ENCODE measurements around the gene ABCA2. TPM values are rescaled to one million over a fixed set of nuclear protein-coding genes. Genes with fewer than 3 reads are reported as not detected.

Gene ABCA2, protein sequence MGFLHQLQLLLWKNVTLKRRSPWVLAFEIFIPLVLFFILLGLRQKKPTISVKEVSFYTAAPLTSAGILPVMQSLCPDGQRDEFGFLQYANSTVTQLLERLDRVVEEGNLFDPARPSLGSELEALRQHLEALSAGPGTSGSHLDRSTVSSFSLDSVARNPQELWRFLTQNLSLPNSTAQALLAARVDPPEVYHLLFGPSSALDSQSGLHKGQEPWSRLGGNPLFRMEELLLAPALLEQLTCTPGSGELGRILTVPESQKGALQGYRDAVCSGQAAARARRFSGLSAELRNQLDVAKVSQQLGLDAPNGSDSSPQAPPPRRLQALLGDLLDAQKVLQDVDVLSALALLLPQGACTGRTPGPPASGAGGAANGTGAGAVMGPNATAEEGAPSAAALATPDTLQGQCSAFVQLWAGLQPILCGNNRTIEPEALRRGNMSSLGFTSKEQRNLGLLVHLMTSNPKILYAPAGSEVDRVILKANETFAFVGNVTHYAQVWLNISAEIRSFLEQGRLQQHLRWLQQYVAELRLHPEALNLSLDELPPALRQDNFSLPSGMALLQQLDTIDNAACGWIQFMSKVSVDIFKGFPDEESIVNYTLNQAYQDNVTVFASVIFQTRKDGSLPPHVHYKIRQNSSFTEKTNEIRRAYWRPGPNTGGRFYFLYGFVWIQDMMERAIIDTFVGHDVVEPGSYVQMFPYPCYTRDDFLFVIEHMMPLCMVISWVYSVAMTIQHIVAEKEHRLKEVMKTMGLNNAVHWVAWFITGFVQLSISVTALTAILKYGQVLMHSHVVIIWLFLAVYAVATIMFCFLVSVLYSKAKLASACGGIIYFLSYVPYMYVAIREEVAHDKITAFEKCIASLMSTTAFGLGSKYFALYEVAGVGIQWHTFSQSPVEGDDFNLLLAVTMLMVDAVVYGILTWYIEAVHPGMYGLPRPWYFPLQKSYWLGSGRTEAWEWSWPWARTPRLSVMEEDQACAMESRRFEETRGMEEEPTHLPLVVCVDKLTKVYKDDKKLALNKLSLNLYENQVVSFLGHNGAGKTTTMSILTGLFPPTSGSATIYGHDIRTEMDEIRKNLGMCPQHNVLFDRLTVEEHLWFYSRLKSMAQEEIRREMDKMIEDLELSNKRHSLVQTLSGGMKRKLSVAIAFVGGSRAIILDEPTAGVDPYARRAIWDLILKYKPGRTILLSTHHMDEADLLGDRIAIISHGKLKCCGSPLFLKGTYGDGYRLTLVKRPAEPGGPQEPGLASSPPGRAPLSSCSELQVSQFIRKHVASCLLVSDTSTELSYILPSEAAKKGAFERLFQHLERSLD (N-terminal part only)
- 10 to 100 TPM in 1 of 2 donors, 1 to 10 TPM in 1; 7.7 to 14.7 TPM for polyA plus RNA-seq

GRCh38 chr9:137027369-137028262 lies at the start of gene ABCA2:
TSS of gene ABCA2 (minus strand) at chr9:137028237. CDS start at chr9:137028140, 97 bp downstream.
- Histone ChIP-seq H3K36me3 (ENCODE audit: control insufficient read depth in 2 of 2, insufficient read depth in 2 of 2, low read length in 1 of 2) (peaks cover 0 to 3% of the 10 kb centered on the region in 2 donors), H3K27me3 (ENCODE audit: control insufficient read depth in 1 of 2, insufficient read depth in 2 of 2, low read length in 2 of 2) (no peaks in the 10 kb centered on the region), H3K4me1 (ENCODE audit: control insufficient read depth in 2 of 2, insufficient read depth in 2 of 2, low read length in 1 of 2) (peaks cover 8 to 20% of the 10 kb centered on the region in 2 donors), H3K9me3 (ENCODE audit: control insufficient read depth in 2 of 2, insufficient read depth in 1 of 2, low read depth in 1 of 2, low read length in 1 of 2) (no peaks in the 10 kb centered on the region), H3K4me3 (ENCODE audit: low read depth in 1 of 2, low read length in 2 of 2) (peak within 1 kb of the TSS; percentile 49 to 58), H3K27ac (ENCODE audit: low read depth in 2 of 2, low read length in 1 of 2) (peak within 1 kb of the TSS in 1 of 2 donors; percentile 66)
- 4% methylated on average over 56 to 95 of the region's 95 CpGs for WGBS, 2 donors

- no peaks in the 10 kb centered on the region for H3K27me3 ChIP-seq (ENCODE audit: control insufficient read depth in 1 of 2, insufficient read depth in 2 of 2, low read length in 2 of 2)
- 3 to 4% methylated on average over 46 to 82 of the region's 87 CpGs for WGBS, 2 donors
Observed at GRCh38 chr9:137077010-137077747, 49.1 kb upstream of the ABCA2 start, which contains the start of gene UAP1L1. TSS of gene UAP1L1 (plus strand) at chr9:137077517. CDS start at chr9:137077533, 16 bp downstream.

GRCh38 chr9:137076636-137077009 lies 48.6 kb upstream of the ABCA2 start:
- no peaks in the 10 kb centered on the region for H3K27me3 ChIP-seq (ENCODE audit: control insufficient read depth in 1 of 2, insufficient read depth in 2 of 2, low read length in 2 of 2)
- peak overlapping the region; percentile 4 to 19 for H3K4me3 ChIP-seq (ENCODE audit: low read depth in 1 of 2, low read length in 2 of 2)
- WGBS, 2 donors = 67 to 69% methylated on average over 15 of the region's 15 CpGs
- H3K9me3 ChIP-seq (ENCODE audit: control insufficient read depth in 2 of 2, insufficient read depth in 1 of 2, low read depth in 1 of 2, low read length in 1 of 2) = no peaks in the 10 kb centered on the region
- H3K27ac ChIP-seq (ENCODE audit: low read depth in 2 of 2, low read length in 1 of 2) = peak overlapping the region; percentile 48 to 69
- H3K36me3 ChIP-seq (ENCODE audit: control insufficient read depth in 2 of 2, insufficient read depth in 2 of 2, low read length in 1 of 2) = peaks cover 0 to 13% of the 10 kb centered on the region in 2 donors
- H3K4me1 ChIP-seq (ENCODE audit: control insufficient read depth in 2 of 2, insufficient read depth in 2 of 2, low read length in 1 of 2) = peaks cover 6 to 10% of the 10 kb centered on the region in 2 donors

More at GRCh38 chr9:137077010-137077747, 49.1 kb upstream of the ABCA2 start, which contains the start of gene UAP1L1:
- Histone ChIP-seq H3K27ac (ENCODE audit: low read depth in 2 of 2, low read length in 1 of 2) (peak within 1 kb of the TSS; percentile 48 to 69), H3K9me3 (ENCODE audit: control insufficient read depth in 2 of 2, insufficient read depth in 1 of 2, low read depth in 1 of 2, low read length in 1 of 2) (no peaks in the 10 kb centered on the region), H3K36me3 (ENCODE audit: control insufficient read depth in 2 of 2, insufficient read depth in 2 of 2, low read length in 1 of 2) (peaks cover 0 to 13% of the 10 kb centered on the region in 2 donors), H3K4me3 (ENCODE audit: low read depth in 1 of 2, low read length in 2 of 2) (peak within 1 kb of the TSS; percentile 60 to 75), H3K4me1 (ENCODE audit: control insufficient read depth in 2 of 2, insufficient read depth in 2 of 2, low read length in 1 of 2) (peaks cover 6 to 10% of the 10 kb centered on the region in 2 donors)

- Histone ChIP-seq H3K4me1 (ENCODE audit: control insufficient read depth in 2 of 2, insufficient read depth in 2 of 2, low read length in 1 of 2) (peaks cover 10 to 13% of the 10 kb centered on the region in 2 donors), H3K9me3 (ENCODE audit: control insufficient read depth in 2 of 2, insufficient read depth in 1 of 2, low read depth in 1 of 2, low read length in 1 of 2) (no peaks in the 10 kb centered on the region), H3K27ac (ENCODE audit: low read depth in 2 of 2, low read length in 1 of 2) (no peak overlapping the region), H3K27me3 (ENCODE audit: control insufficient read depth in 1 of 2, insufficient read depth in 2 of 2, low read length in 2 of 2) (no peaks in the 10 kb centered on the region), H3K36me3 (ENCODE audit: control insufficient read depth in 2 of 2, insufficient read depth in 2 of 2, low read length in 1 of 2) (peaks cover 0 to 8% of the 10 kb centered on the region in 2 donors), H3K4me3 (ENCODE audit: low read depth in 1 of 2, low read length in 2 of 2) (no peak overlapping the region)
- 69 to 74% methylated on average over 12 of the region's 12 CpGs for WGBS, 2 donors
Observed at GRCh38 chr9:137075275-137075775, 47.3 kb upstream of the ABCA2 start.

DNA sequence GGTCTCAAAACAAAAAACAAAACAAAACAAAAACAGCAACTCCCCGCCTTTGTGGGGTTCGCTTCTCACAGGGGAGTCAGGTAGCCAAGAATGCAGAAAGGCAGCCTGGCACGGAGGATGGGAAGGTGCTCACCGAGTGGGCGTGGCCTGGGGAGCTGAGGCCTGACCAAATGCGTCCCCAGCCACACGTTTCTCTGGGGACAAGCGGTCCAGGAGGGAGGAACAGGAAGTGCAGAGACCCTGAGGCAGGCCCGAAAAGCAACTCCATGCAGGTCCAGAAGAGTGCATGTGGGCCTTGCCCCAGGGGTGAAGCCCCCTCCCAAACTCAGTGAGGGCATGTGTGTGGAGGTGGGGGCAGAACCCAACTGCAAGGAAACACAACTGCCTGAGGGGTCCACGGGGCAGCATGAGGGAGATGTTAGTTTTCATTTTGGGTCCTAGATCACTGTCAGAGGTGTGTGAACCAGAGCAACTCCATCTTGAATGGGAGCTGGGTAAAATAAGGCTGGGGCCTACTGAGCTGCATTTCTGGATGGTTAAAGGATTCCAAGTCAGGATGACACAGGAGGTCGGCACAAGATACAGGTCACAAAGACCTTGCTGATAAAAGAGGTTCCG lies 46.7 kb upstream of the ABCA2 start:
- H3K27ac ChIP-seq (ENCODE audit: low read depth in 2 of 2, low read length in 1 of 2) = no peak overlapping the region

GRCh38 chr9:137073992-137074399 lies 46.0 kb upstream of the ABCA2 start:
- Histone ChIP-seq H3K27me3 (ENCODE audit: control insufficient read depth in 1 of 2, insufficient read depth in 2 of 2, low read length in 2 of 2) (no peaks in the 10 kb centered on the region), H3K27ac (ENCODE audit: low read depth in 2 of 2, low read length in 1 of 2) (no peak overlapping the region), H3K36me3 (ENCODE audit: control insufficient read depth in 2 of 2, insufficient read depth in 2 of 2, low read length in 1 of 2) (no peaks in the 10 kb centered on the region), H3K4me3 (ENCODE audit: low read depth in 1 of 2, low read length in 2 of 2) (no peak overlapping the region), H3K9me3 (ENCODE audit: control insufficient read depth in 2 of 2, insufficient read depth in 1 of 2, low read depth in 1 of 2, low read length in 1 of 2) (no peaks in the 10 kb centered on the region), H3K4me1 (ENCODE audit: control insufficient read depth in 2 of 2, insufficient read depth in 2 of 2, low read length in 1 of 2) (peaks cover 10 to 22% of the 10 kb centered on the region in 2 donors)
- WGBS, 2 donors = 77 to 84% methylated on average over 8 of the region's 8 CpGs

More for the DNA sequence above, 46.7 kb upstream of the ABCA2 start:
- Histone ChIP-seq H3K27me3 (ENCODE audit: control insufficient read depth in 1 of 2, insufficient read depth in 2 of 2, low read length in 2 of 2) (no peaks in the 10 kb centered on the region), H3K36me3 (ENCODE audit: control insufficient read depth in 2 of 2, insufficient read depth in 2 of 2, low read length in 1 of 2) (peaks cover 0 to 6% of the 10 kb centered on the region in 2 donors), H3K4me1 (ENCODE audit: control insufficient read depth in 2 of 2, insufficient read depth in 2 of 2, low read length in 1 of 2) (peaks cover 10 to 15% of the 10 kb centered on the region in 2 donors), H3K9me3 (ENCODE audit: control insufficient read depth in 2 of 2, insufficient read depth in 1 of 2, low read depth in 1 of 2, low read length in 1 of 2) (no peaks in the 10 kb centered on the region), H3K4me3 (ENCODE audit: low read depth in 1 of 2, low read length in 2 of 2) (no peak overlapping the region)
- WGBS, 2 donors = 76 to 77% methylated on average over 12 of the region's 12 CpGs

DNA sequence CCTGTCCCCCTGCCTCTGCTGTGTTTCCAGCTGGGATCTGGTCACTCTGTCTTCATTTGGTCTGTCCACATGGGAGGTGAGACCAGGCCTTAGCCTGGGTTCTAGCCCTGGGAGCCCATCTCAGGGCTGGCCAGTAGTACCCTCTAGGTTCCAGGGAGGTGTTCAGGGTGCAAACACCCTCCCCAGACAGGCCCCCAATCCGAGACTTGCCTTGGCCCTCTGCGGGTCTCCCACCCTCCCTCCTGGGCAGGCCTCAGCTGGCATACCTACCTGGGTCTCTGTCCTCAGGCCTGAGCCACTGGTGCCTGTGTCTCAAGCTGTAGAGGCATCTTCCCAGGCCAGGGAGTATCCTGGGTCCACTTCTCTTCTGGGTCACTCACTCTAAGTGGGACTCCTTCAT lies 43.2 kb upstream of the ABCA2 start:
- 83 to 84% methylated on average over 2 of the region's 2 CpGs for WGBS, 2 donors
- Histone ChIP-seq H3K4me1 (ENCODE audit: control insufficient read depth in 2 of 2, insufficient read depth in 2 of 2, low read length in 1 of 2) (peaks cover 3 to 21% of the 10 kb centered on the region in 2 donors), H3K27ac (ENCODE audit: low read depth in 2 of 2, low read length in 1 of 2) (peak overlapping the region; percentile 47 to 74), H3K36me3 (ENCODE audit: control insufficient read depth in 2 of 2, insufficient read depth in 2 of 2, low read length in 1 of 2) (no peaks in the 10 kb centered on the region), H3K9me3 (ENCODE audit: control insufficient read depth in 2 of 2, insufficient read depth in 1 of 2, low read depth in 1 of 2, low read length in 1 of 2) (no peaks in the 10 kb centered on the region), H3K4me3 (ENCODE audit: low read depth in 1 of 2, low read length in 2 of 2) (no peak overlapping the region), H3K27me3 (ENCODE audit: control insufficient read depth in 1 of 2, insufficient read depth in 2 of 2, low read length in 2 of 2) (no peaks in the 10 kb centered on the region)

Data from esophagus (tissue), 2 donors.